Activated CD4-positive, alpha-beta T cell treated with anti-CD3 and anti-CD28 coated beads for 4 hours (primary cell): ENCODE results near the gene SERP1.

Experiments used
- DNase-seq, 2 donors: peaks; one replicate each; pipeline ENCODE4 v3.0.0-alpha.2; 2020

Gene SERP1

DNA sequence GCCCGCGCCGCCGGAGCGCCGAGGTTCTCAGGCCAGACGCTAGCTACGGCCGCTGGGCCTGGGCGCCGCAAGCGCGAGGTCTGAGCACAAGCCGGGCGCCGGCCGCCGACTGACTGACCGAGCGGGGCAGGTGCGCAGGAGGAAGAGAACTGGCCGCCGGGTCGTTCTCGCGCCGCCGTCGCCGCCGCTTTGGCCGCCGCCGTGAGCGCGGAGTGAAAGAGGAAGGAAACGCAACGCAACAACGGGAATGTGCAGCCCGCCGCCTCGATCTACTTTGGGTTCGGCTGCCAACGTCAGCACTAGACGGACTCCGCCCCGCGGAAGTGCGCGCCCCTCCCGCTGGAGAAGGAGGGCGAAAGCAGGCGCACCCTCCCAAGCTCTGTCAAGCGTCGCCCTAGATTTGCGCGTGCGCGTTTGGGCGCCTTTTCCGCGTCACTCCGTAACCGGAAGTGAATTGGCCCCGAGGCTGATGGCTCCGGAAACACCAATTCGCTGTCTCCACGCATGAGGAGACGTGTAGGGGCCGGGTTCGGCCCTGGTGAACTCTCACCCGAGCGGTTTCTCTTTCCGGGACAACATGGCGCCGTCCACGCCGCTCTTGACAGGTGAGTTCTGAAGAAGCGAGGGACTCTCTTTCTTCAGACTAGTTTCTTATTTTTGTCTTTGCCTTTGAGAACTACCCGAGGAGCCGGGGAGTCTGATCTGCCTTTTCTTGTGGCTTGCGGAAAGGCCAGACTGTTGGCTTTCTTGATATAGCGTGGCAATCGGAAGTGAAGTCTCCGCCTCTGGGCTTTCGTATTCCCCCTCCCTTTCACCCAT lies at the start of gene SERP1, which contains the start of gene EIF2A:
TSS of gene SERP1 (minus strand) at position 271 of the 819 bp plus-strand sequence. CDS start 361 bp downstream, outside the sequence.
TSS of gene EIF2A (plus strand) at position 562 of the 819 bp plus-strand sequence. CDS start at position 578, 16 bp downstream.
- peak; percentile 98 to 99 for DNase-seq

DNA sequence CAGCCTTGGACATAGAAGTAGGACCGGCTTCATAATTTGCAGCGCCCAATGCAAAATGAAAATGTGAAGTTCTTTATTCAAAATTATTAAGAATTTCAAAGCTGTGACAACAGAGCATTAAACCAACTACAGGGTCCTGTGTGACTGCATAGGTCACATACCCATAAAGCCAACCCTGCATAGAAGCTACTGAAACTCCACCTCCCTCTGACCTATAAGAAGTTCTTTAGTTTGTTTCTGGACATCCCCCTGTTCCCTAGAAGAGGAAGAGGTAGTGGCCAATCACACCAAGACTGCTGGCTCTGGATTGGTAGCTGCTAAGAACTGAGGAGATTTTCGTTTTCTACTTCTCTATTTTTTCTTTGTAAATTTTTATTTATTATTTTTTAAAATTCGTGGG lies 47.9 kb upstream of the SERP1 start:
- no peak for DNase-seq

DNA sequence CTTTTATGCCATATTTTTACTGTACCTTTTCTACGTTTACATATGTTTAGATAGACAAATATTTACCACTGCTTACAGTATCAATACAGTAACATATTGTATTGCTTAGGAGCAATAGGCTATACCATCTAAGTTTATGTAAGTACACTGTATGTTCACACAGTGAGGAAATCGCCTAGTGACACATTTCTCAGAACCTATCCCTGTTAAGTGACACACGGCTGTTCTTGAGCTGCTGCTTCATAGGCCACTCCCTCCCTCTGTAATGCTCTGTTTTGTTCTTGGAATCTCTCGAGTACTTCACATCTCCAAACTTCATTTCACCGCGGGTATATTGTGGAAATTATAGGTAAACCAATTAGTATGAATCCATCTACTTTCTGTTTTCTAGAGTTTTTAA lies 43.5 kb upstream of the SERP1 start:
- no peak for DNase-seq

DNA sequence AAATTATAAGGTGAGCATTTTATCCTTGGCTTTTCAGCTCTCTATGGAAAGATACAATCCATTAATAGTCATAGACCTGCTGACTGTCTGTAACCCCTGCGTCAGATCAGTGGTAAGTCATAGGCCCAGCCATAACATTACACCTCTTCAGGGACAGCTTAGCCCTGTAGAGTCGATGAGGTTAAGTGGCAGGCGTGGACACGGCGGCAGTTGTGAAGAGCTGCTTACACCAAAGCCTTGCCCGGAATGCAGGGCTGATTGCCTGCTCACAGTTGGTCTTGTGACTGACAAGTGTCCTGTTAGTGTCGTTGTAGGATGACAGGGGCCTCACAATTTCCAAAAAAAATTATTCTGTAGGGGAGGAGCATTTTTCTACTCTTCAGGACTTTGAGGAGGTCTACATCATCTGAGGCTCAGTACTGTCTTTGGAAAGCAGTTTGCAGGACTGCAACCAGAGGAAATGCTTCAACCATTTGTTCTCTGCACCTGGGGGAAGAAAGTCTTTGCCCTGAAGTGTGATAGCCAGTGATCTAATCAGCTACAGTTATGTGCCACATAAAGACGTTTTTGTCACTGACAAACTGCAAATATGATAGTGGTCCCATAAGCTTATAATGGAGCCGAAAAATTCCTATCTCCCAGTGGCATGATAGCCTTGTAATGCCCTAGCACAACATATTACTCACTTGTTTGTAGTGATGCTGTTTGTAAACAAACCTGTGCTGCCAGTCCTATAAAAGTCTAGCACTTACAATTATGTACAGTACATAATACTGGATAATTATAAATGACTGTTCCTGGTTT lies 41.9 kb upstream of the SERP1 start:
- no peak for DNase-seq

DNA sequence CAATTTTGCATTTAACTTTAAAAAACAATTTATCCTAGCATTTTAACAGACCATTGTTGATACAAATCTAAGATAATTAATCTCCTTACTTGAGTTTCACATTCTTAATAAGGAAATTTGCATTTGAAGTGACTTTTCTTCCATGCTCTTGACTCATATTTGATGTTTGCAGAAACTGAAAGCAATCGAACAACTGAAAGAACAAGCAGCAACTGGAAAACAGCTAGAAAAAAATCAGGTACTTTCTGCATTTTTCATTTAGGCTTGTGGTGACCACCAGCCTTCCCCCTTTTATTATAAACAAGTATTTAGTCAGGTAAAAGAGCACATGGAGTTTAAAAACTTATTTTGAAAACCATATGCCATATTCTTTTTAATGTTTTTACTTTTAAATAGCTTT lies 36.7 kb upstream of the SERP1 start:
- no peak for DNase-seq

DNA sequence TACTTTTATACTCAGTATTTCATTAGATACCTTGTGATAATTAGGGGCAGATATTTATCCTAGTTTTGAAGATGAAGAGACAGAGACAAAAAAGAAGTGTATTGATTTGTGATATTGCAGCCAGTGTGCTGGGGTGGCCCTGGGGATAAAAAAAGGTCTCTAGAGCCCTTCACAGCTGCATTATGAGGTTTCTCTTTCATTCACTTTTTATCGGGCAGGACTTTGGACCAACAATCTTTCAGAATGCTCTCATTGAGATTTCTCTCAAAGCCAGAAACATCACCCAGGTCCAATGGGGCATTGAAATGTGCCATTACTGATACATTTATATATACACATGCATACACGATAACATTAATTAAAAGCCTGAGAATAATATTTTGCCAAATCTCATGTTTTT lies 36.3 kb upstream of the SERP1 start:
- no peak for DNase-seq

DNA sequence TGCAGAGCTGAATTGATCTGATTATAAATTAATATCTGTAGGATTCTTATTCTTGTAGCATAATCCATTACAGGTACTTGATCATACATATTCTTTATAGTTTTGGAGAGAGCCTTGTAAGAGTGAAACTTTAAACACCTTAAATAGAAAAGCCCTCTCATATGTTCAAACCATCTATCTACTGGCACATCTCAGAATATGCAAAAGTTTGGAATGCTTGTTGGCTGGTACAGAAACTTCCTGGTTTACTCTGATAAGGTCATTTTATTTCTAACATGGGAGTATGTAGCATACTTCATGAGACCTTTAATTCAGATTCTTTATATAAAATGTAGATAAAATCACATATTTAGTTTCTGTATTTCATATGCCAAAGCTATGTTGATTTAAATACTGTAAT lies 34.9 kb upstream of the SERP1 start:
- DNase-seq = no peak

DNA sequence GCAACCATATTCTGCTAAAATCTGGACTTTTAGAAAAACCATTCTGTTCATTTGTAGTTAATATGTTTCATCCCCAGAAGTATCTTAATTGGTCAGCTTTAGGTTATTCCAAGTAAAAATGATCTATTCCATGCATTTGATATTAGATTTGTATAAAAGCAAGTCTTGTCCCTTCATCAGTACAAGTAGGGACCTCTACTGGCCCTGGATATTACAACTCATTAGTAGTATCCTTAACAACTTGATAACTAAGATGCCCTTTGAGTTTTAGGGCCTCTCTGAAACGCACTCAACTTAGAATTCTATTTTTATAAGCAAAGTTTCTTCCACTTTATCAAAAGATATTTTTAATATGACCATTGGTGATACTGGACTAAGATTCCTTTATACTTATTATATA lies 31.6 kb upstream of the SERP1 start:
- no peak for DNase-seq

DNA sequence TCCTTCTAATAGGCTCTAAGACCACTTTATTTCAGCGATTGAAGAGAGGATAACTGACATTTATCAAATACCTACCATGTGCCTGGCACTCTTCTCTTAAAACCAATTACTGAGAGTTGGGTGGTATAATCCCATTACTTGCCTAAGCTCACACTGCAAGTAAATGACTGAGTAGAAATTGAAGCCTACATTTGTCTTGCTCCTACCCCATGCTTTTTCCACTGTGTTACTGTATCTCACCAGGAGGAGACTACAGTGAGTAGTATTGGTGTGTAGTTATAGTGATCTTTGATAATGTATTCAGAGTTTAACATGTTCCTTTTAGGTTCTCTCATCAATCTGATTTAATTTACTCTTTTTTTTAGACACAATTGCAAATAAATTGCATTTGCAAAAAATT lies 21.0 kb upstream of the SERP1 start:
- no peak for DNase-seq

DNA sequence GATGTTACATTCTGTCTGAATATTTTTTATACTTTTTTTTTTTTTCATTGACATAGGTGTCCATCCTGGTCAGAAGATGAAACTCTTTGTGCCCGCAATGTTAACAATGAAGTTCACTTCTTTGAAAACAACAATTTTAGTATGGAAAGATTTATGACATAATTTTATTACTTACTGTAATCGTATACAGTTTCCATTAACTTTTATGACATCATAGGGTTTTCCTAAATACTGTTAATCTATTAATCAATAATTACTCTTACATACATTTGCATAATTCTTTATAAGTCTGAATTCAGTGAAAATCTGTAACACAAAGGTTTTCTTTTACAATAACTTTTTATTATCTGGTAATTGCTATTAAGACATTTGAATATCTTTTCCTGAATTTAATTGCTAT lies 17.9 kb upstream of the SERP1 start:
- no peak for DNase-seq

DNA sequence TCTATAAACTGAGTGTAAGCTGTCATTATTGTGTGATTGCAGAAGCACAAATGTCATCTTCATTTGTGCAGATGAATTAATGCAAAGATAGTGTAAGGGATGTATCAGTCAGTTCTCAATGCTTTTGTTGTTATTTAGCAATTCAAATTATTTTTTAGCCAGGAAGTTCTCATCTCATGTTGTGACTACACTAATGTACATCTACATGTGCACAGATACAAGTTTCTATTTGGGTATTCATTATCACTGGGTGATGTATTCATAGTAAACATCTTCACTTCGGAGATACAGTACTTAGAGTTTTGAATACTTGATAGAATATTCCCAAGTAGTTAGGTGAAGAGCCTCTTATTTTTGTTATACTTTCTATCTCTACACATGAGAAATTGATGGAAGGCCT lies 11.4 kb upstream of the SERP1 start:
- no peak for DNase-seq

DNA sequence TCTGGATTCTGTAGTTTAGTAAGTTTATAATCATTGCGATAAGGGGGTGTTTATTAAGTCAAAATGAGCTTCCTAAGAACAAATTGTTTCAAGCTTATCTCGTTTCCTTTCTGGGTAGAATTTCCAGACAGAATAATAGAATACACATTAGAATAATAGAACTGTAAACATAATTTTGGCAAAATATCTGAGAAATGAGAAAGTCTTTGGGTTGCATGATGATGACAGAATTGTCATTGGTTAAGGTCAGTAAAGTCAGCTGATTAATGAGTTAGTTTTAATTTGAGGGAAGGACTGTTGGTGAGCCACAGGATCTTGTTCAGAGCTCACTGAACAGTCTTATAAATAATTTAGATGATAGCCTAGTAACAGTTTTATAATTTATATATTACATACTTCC lies 10.5 kb upstream of the SERP1 start:
- DNase-seq = no peak

DNA sequence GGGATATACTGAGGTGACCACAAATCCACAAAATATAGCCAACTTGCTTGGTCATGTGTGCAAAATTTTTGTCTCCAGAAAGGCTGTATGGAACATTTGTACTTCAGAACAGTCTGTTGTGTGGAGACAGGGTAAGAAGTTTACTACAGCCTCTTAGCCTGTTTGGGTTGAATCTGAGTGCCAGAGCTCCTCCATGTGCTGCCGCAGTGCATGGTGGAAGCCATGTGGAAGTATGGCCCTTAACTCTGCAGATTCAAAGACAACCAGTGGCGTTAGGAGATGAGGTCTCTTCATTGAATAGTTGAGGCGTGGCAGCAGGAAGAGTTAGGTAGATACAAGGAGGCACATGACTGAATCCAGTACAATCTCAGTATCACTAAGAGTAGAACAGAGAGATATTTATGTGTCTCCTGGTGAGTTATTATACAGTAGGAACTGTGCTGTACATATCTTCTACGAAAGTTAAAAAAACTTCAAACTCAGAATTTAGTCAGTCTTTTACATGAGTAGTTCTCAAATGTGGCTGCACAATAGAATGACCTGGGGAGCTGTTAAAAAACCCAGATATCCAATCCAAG lies 9.7 kb upstream of the SERP1 start:
- no peak for DNase-seq

DNA sequence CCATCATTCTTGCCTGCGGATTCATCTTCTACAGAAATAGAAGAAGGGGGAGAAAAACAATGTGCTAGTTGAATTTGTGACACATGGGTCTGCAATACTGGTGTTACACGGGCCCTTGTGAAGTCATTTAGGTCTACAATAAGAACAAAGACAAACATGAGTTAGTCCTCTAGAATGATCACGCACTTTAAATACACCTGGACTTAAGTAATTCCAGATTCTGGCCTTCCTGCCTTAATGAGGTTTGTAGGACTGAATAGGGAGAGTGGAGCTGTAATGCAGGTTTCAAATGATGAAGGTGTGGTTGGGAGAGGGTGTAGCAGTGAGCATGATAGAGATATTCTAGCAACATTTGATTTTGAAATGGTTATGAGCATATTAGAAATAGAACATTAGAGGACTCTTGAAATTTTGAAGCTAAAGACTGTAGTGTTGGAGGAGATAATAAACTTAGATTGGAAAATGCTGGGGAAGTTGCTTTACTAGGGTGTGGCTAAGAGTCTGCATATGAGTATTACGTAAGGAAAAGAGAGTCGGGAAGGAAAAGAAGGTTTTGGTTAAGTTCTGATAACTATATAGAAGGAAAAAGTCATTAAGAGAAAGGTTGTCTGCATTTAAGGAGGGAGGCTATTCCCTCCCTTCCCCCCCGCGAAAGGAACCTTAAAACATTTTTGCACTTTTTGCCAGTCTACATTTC lies 897 bp upstream of the SERP1 start:
- no peak for DNase-seq

DNA sequence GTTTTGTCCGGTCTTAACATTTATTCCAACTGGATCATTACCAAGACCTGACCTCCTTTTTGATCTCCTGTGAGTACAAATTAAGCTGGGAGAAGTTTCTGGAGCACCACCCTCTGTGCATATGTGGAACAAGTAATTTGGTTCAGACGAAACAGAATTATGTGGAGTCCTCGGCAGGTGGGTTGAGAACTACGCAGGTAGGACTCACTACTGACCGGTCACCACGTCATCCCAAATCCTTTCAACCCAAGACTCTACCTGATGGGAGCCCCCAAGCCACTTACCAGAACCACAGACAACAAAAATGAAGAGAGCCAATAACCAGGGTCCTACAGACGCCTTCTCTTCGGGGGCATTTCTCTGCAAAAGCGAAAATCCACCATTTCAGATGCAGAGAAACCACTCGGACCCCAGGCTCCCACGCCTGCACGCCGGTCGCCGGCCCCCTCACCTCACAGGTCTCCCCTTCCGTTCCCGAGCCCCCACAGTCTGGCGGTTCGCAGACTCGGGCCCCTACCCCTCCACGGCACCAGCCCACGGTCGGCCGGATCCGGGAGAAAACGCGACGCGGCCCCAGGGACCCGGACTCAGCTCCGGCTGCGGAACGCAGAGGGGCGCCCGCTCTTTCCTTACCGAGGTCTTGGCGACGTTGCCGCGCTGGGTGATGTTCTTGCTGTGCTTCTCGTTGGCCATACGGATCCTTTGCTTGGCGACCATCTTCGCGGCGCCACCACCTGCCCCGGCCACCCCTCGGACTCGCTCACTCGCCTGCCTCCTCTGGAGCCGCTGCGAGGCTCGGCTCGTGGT lies 674 bp downstream of the SERP1 start:
- DNase-seq = peak; percentile 39 to 44

DNA sequence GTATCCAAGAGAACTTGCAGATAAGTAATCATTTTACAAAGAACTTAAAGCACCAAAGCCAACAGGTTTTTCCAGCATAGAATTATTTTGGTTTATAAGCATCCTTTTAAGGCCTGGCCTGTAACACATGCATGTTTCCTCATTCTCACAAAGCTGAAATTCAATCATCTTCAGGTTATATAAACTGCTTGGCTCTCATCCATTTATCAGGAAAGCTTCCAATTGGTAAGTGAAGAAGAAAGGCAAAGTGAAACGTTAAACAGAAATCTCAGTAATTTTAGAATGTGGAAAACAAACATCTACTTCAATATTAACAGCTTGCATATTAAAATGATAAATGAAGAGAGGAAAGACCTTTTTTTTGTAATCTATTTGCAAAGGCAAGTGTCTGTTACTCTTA lies 1.6 kb downstream of the SERP1 start:
- no peak for DNase-seq

DNA sequence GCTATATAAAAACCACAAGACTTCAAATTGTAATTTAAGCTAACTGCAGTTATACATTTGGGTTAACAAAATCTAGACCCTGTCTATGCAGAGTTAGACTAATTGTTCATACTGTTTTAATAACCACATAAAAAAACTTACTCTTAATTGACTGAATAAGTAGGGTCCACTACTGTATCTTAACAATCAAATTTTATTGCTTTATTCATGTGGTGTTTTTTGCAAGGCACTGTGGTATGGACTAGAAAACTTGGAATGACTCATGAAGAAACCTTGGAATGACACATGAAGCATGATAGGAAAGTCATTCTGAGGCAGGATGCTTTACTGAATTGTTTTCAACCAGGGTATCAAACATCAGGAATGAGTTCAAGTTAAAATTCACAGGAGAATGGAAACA lies 2.3 kb downstream of the SERP1 start:
- DNase-seq = no peak

DNA sequence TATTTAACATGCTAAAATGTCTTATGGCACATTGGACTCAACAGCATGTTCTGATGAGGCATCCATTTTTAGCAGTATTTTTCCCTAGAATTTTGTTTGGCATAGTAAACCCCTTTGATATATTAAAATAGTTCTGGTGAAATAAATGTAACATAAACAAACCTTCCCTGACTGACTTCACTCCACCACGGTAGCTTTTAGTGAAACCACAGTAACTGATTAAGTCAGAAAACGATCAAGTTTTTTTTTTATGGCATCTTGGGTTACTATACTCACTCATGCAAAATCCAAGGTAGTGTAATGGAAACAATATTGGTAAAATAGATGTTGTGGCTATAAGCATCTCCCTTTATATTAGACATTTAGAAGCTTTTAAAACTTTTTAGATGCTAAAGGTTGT lies 2.8 kb downstream of the SERP1 start:
- no peak for DNase-seq

DNA sequence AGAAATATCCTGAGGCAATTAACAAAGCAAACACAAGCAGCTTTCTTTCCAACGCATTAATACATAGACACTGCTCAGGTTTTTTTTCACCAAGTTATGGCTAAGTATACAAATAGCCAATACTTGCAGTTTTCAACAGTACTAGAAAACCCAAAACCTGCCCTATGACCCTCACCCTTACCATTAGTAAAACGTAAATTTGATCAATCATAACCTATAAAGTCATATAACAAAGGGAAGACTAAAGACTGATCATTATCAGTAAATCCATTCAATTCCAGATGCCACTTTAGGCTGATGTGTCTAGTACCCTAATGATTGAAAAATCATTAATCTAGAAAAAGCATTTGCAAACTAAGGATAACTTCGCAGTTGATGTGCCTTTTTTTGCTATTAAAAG lies 3.2 kb downstream of the SERP1 start:
- no peak for DNase-seq

DNA sequence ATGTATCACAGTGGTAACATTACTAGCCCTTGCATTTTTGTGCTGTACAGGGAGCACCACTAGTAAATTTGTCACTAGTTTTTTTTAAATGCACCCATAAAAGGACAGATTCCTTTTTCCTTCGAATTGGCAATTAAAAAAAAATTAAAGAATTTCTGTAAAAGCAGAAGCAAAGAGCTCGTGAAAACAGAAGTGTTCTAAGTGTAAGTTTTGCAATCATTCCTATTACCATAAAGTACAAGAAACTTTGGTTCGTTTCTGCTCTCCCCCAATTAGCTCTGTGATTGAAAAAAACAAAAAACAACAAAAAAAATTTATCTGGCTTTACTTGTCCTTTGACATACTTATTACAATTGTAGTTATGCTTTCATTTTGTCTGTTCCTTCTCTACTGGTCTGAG lies 5.3 kb downstream of the SERP1 start:
- DNase-seq = no peak

DNA sequence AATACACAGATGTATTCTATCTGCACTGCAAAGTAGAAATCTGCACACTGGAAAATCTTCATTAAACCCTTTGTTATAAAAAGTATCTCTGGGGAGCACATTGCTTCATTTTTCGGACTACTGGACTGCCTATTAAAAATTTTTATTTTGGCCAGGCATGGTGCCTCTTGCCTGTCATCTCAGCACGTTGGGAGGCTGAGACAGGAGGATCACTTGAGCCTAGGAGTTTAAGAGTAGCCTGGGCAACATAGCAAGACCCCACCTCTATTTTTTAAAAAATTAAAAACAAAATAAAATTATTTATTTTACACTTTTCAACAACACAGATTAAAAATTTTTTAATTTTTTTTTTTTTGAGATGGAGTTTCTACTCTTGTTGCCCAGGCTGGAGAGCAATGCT lies 6.0 kb downstream of the SERP1 start:
- DNase-seq = no peak
